Measurements from ENCODE around the gene CDCP1.
A peak's percentile ranks its signal among the peaks of the same experiment; 100 is the strongest.
"Not testable (repeated sequence)": the region's sequence is repeated elsewhere in the genome, so short reads cannot be mapped to it uniquely, and the experiment has no call there.

CDCP1 gene

DNA sequence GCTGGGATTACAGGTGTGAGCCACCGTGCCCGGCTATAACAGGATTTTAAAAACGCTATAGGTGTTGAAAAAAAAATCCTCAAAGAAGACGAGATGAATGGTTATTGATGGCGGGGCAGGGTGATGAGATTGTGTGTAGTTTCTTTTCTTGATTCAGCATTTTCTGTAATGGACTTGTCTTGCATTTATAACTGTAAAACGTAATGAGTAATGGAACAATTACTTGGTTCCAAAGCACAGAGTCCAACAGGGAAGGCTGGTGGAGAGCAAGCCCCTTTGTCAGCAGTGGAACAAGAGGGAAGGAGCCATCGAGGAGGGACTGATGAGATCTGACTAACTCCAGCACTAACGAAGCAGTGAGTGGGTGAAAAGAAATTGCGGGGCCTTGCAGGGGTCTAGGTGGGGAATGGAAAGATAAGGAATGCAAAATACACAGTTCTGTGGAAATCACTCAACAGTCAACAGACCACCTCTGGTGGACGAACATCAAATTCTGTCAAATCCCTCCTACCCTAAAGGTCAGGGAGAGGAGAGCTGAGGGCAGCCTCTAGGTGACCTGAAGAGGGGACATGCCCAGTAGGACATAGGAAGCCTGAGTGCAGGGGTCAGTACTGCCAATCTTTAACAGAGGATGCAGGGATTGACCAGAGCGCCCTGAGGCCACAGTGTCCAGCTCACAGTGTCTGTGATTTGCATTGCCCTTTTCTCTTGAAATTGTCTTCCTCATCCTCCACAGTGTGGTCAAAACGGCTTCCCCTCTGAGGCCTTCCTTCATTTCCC lies 23.1 kb upstream of the CDCP1 start:
- DNase-seq, result no peak

DNA sequence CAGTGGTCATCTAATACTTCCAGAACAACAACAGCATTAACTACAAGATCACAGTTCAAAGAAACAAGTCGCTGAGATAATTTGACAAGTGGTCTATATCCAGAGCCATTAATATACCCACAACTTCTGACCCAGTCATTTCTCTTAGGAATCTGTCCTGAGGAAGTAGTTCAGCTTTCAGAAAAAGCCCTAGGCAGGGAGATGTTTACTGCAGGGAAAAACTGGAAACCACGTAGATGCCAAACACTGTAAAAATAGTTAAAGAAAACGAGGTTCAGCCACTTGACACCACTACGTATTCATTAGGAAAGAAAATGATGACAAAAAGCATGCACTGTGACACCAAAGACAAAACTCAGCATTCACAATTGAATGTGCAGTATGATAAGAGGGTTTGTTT lies 22.3 kb upstream of the CDCP1 start:
- DNase-seq, result no peak

DNA sequence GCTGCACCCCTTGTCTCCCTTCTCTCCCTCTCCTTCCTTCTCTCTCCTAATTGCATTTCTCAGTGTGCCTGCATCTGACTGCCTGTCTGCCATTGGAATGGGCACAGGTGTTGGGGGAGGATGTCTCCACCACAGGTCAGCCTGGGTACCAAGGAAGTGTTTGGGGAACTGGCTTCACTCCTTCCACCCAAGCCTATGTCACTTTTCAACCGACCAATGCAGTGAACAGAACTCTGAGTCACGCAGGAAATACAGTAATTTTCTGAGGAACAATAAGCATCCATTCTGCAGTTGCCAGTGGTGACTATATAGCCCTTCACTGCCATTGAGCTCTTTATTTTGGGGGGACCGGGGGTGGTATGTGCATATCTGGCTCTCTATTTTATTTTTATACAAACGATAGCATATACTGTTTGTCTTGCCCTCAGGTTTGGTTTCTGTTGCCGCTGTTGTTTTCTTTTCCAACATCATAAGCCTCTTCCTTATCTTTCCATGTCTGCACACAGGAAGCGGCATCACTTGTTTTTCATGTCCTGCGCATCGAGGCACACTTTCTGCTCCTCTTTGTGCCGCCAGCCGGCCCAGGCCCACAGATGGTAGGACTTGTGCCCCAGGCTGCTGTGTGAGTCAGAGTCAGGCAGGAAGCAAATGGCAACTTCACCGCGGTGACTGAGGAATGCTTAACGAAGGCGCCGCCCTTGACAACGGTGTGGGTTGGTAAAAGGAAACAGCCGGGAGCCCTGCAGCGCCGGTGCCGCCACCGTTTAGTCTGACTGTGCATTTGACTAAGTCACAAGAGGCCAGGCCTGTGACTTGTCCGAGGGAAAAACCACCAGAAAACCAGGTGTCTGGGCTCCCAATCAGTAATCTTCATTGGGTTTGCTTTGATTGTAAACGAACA lies 21.1 kb upstream of the CDCP1 start:
- peak; percentile 59 for DNase-seq

DNA sequence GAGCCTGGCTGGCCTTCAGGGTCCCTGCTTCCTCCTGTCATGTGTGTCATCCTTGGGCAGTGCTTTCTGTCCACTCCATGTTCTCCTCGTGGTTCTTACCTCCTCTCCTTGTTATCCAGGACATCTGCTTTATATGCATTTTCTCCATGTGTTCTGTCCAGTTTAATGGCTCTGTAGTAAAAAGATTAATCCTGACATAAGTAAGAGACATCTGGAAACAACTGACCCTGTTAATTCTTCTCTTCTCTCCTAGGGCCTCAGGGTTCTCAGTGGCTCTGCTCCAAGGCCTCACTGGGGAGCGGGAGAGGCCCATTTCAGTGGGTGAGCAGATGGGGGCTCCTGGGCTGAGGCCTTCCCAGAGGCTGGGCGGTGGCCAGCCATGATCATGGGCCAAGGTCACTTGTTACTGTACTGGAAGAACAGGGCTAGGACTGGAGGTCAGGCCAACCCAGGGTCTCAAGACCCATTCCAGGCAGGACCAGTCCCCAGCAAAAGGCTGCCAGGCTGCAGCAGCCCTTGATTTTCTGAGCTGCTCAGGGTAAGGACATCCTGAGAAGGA lies 20.2 kb upstream of the CDCP1 start:
- no peak for DNase-seq

DNA sequence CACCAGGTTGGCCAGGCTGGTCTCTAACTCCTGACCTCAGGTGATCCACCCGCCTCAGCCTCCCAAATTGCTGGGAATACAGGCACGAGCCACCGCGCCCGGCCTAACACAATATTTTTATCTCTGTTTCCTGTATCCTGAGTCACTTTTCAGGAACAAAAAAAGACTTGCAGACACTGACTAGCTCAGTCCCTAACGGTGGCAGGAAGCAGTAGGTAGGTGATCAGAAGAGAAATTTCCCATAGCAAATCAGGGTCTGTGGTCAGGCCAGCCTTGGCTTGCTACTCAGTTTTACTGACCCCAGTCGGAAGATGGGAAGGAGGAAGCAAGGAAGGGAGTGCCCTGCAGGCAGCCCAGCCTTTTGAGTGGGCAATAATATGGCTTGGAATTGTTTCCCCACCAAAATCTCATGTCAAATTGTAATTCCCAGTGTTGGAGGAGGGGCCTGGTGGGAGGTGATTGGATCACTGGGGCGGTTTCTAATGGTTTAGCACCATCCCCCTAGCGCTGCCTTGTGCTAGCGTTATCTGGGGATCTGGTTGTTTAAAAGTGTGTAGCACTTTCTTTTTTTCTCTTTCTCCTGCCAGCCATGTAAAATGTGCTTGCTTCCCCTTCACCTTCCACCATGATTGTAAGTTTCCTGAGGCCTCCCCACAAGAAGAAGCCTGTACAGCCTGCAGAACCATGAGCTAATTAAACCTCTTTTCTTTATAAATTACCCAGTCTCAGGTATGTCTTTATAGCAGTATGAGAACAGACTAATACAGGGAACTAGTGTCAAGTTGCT lies 19.5 kb upstream of the CDCP1 start:
- no peak for DNase-seq

DNA sequence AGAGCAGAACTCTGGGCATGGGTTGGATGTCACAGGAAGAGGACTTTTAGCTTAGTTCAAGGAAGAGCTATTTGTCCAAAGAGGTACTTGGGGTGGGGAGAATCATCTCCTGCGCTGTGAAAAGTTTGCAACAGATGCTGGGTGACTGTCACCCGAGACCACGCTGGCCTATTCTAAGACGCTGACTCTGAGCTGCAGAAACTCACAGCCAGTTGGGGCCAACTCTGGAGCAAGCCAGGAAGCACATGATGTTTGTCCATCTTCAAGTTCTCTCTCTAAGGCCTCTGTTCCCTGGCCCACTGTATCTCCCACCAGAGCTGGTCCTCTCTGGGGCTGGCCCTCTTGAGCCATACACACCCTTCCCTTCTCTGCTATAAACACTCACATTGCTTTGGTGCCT lies 17.9 kb upstream of the CDCP1 start:
- no peak for DNase-seq

DNA sequence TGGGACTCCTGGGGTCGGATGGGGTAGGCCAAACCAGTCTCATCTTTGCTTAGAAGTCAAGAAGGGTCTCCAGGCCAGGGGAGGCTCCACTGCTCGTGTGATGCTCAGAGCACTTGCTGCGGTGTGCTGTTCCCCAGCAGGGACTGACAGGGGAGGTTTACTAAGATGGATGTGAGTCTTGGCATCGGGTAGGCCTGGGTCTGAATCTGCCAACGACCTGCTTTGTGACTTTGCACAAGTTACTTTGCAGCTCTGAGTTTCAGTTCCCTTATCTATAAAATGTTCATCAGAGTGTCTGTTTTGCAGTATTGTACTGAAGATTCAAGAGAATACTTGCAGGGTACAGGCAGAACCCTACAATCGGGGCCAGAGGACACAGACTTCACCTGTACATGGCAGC lies 17.3 kb upstream of the CDCP1 start:
- DNase-seq, result no peak

DNA sequence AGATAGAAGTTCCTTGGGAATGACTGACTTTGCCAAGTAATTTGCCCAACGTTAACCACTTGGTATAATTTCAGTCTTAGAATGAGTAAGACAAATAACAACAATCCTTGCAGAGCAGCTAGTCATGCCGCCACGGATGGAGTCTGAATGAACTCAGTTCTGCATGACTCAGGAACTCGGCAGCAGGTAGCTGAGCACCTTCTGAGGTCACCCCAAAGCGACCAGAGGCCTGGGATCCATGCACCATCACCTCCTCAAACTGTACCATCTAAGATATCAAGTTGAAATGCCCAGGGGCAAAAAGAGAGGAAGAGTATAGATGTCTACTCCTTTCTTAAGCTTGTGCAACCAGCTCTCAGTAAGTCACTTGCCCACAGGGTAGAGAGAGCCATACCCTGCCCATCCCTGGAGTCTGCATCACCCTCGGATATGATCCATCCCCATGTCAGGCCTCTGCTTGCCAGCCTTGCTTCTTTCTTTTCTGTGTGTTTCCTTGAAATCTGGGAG lies 8.5 kb upstream of the CDCP1 start:
- DNase-seq, result no peak

DNA sequence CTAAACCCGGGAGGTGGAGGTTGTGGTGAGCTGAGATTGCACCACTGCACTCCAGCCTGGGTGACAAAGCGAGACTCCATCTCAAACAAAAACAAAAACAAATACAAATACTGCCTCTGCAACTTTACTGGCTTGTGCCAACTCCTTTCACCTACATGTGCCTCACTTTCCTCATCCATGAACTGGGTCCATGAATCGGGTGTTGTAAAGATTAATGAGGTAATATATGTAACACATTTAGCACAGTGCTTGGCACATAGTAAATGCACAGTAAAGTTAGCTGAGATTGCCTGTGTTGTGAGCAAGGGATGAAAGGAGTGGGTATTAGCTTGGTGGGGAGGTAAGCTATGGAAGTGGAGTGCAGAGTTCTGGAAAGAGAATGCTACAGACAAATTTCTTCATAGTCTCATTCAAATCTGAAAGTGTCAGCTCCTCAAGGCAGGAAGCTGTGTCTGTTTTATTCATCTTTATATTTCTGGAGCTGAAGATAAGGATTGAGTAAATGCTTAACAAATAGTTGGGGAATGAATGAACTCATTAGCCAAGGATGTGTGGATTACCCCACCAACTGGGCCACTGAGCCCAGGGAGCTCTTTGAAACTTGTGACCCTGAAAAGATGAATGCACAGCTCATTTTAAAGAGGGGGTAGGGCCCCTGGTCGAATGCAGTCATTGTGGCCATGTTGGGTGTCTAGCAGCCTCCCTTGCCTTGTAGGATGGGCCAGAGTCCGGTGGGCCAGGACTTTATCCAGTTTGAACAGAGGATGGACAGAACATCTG lies 7.7 kb upstream of the CDCP1 start:
- DNase-seq, result no peak

DNA sequence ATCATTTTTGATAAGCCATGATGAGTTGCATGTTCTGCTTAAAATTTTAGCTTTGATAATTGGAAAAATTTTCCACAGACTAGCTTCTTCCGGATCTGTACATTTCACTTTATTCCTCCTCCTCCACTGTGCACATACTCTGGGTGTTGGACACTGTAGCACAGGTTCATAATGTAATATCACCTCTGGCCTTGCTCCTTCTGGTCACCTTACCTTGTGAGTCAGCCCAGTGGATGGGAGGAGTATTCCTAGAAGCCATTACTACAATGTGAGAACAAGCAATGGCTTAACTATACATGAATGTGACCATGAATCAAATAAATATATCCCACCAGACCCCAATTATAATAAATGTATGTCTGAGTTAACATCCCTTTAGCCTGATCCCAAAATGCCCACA lies 6.1 kb upstream of the CDCP1 start:
- no peak for DNase-seq

DNA sequence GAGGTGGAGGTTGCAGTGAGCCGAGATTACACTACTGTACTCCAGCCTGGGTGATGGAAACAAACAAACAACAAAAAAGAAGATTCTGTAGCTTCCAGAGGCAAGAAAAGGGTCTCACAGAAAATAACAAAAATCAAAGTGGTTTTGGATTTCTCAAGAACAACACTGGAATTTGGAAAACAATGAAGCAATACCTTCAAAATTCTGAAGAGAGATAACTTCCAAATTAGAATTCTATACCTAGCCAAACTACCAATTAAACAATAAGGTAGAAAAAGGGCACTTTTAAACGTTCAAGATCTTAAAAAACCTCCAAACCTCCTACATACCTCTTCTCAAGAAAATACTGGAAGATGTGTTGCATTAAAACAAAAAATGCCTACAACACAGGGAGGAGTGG lies 4.9 kb upstream of the CDCP1 start:
- DNase-seq, result no peak

DNA sequence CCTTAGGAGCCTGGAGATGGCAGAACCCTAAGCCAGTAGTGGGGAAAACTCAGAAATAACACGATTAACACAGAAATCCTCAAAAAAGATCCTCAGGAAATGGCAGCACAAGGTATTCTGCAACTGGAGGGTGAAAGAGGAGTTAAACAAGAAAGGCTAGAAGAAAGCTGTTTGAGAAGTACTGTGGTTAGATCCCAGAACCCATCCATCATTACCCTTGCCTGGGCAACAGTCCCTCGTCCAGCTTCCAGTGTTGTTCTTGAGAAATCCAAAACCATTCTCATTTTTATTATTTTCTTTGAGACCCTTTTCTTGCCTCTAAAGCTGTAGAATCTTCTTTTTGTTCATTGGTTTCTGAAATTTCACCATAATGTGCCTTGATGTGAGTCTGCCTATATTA lies 2.7 kb upstream of the CDCP1 start:
- no peak for DNase-seq

DNA sequence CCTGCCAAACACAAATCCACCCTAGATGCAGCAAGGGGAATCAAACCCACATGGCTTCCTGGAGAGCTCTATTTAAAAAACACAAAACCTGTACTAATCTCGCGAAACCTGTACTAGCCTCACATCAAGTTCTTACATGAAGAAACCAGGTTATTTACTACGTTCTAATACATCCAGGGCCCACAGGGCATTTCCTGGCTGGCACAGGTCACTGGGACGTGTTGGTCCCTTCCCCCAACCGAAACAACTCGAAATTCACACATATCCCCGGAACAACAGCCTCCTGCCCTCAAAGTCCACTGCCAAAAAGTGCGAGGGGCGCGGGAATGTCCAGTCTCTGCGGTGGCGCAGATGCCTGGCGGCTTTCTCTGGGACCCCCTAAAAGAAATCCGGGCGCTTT lies 955 bp downstream of the CDCP1 start:
- DNase-seq, result no peak

DNA sequence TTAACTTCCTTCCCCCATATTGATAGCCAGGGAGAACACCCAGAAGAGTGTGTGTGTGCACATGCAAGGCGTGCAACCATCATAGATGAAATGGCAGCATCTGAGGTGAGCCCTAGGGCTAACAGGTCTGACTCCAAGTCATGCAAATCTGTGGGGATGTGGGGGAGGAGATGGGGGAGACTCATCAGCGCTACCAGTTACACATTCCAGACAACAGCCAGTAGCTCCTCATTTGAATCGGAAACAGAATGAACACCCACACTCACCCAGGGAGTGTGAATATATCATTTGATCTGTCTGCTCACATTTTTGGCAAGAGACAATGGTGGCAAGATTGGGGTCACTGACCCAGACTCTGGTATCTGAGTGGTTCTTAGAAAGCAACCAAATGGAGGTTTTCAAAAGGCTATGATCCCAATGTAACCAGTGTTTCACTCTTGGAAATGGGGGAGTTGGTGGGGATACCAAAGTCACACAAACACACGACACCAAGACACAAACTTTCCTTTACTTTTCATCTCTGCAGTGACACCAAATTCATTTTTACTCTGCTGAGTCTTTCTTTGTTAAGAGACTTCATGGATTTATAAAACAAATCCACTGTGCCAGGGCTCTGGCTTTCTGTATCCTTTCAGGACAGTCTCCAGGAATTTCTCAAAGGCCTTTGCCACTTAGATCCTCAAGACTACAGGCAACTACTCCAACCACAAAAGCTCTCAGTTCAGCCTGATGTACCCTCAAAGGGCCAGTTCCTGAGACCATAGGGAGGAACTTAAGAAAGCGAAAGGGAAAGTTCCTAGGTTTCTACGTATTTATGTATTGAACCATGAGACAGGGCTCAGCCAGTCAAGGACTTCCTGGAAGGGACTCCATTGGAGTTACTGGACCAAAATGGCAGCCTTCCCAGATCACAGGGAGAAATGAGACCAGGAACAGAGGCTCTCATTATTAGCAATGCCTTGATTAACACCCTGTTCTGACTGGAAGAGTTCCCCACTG lies 2.2 kb downstream of the CDCP1 start:
- no peak for DNase-seq

DNA sequence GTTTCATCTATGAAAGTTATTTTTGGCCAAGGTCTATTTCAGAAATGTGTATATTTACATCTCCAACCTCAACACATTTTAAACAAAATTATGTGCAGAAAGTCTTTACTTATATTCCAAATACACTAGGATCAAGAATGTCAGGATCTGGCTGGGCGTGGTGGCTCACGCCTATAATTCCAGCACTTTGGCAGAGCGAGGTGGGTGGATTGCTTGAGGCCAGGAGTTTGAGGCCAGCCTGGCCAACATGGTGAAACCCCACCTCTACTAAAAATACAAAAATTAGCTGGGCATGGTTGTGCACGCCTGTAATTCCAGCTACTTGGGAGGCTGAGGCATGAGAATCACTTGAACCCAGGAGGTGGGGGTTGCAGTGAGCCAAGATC lies 5.4 kb downstream of the CDCP1 start:
- DNase-seq, result not testable (repeated sequence)

DNA sequence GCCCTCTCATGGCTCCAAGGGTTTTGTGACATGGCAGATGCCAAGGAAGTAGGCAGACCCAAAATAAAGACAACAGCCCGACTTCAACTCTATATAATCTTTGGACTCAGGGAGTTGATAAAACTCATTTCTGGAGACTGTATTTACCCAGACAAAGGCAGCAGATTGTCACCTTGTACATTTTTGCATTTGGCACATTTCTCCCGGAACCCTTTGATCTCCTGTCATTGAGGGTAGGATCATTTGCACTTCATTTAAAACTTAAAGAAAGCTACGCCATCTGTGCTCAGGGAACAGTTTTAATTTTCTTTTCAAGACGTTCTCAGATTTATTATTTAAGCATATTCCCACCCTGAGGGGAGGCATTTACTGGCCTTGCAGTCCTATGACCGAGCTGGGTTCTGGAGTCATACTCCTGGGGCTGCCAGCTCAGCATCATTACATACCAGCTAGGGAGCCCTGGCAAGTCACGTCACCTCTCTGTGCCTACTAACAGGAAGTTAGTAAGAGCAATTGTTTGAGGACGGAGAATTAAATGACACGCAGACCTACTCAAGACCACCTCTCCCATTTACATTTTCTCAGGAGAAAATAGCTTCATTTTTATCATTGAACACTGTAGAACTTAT lies 5.9 kb downstream of the CDCP1 start:
- DNase-seq, result no peak

DNA sequence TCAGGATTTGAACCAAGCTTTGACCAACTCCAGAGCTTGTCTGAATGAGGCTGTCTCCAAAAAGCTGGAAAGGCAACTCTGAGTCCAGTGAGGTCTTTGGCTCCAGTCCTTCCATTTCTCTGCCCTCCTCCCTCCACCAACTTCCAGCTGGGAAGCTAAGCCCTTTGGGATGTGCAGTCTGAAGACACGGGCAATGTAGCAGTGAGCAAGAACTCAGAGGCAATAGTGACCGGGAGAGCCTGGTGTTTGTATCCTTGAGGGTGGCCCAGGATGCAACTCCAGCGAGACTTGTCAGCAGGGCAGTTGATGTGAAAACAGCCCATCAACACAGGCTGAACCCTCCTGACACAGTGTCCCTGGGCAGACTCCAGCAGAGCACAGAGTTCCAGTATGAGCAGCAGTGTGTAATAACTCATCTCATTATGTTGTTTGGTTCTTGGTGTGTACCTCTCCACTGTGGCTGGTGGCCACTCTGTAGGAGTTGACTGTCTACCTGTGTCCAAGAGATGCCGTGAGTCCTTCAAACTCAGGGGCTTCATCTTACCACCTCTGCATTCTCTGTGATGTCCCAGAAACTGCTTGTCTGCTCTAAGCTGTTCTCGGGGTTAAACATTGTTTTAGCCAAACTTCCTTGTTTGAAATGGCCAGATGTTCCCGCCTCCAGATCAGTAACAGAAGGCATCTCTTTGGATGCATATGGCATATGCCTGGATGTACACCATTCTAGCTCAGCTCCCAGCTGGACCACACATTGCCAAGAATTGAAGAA lies 6.6 kb downstream of the CDCP1 start:
- no peak for DNase-seq

DNA sequence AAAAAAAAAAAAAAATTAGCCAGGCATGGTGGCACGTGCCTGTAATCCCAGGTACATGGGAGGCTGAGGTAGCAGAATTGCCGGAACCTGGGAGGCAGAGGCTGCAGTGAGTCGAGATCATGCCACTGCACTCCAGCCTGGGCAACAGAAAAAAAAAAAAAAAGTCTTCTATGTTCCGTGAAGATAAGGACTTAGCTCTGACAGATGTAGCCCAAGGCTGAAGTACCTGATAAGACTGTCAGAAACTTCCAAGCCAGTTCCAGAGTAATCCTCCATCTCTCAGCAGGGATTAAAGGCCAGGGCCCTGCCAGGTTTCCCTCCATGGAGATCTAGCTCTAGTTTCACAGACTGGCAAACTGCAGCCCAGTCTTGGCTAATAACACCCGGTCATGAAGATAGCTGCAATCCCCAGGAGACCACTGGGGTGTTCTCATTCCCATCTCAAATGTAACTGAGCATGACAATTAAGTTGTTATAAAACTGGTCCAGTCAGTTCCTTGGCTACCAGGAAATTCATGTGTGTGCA lies 8.5 kb downstream of the CDCP1 start:
- no peak for DNase-seq

DNA sequence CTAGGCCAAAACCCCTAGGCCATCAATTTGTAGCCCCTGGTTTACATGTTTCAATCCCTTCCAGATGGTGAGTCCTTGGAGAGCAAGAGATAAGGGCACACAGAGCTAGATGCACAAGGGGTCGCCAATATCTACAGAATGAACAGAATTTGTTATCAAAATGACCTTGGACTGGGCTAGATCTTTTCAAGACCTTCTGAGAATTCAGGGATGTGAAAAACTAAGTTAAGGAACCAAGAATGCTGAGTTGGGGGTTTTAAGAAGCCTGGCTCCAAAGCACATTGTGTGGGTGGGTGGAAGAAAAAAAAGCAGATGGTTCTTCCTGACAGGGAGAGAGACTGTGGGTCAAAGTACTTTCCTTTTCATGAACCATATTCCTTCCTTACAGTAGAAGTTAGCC lies 10.2 kb downstream of the CDCP1 start:
- no peak for DNase-seq
